HG03159 (cell line): Measurements from ENCODE around the gene SRM.
A peak's percentile ranks its signal among the peaks of the same experiment; 100 is the strongest.
"Not testable (repeated sequence)": the region's sequence is repeated elsewhere in the genome, so short reads cannot be mapped to it uniquely, and the experiment has no call there.

Experiments
- ATAC-seq: cut with Tn5 transposase; IDR thresholded peaks from one replicate; pipeline ENCODE4 v1.9.1; 2021; ENCODE audit warnings: mild to moderate bottlenecking, moderate library complexity; ENCODE audit not compliant: unreplicated experiment

The SRM gene

DNA sequence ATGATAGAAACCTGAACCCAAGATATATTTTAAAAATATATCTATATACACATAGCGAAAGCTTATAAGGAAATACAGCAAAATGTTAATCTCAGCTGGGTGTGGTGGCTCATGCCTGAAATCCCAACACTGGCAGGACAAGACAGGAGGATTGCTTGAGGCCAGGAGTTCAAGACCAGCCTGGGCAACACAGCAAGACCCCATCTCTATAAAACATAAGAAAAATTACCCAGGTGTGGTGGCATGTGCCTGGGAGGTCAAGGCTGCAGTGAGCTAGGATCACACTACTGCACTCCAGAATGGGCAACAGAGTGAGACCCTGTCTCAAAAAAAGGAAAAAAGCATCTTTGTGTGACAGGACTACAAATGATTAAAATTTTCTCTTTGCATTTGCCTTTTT, 6.0 kb upstream of the SRM start:
- no peak for ATAC-seq

GRCh38 chr1:11064942-11065341, 5.1 kb upstream of the SRM start:
- ATAC-seq = no peak

- ATAC-seq = not testable (repeated sequence)
Measured at GRCh38 chr1:11063937-11064537, 4.2 kb upstream of the SRM start.

DNA sequence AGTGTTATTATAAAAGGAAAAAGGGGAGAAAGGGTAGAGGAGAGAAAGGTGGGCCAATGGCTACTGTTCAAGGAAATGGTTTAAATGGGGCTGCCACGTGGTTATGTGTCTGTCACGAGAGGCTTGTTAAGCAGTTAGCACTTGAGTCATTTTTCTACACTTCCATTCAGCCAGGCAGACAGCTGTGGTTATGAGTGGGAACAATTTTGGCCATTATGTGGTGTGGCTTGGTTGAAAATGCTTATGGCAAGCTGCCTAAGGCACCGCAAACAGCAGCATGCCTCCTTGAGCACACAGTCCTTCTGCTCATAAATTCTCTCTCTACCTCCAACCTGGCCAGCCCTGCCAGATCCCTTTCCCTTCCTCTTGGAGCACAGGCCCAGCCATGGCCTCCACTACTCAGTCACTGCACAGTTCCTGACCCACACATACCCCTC, 3.2 kb upstream of the SRM start:
- no peak for ATAC-seq

DNA sequence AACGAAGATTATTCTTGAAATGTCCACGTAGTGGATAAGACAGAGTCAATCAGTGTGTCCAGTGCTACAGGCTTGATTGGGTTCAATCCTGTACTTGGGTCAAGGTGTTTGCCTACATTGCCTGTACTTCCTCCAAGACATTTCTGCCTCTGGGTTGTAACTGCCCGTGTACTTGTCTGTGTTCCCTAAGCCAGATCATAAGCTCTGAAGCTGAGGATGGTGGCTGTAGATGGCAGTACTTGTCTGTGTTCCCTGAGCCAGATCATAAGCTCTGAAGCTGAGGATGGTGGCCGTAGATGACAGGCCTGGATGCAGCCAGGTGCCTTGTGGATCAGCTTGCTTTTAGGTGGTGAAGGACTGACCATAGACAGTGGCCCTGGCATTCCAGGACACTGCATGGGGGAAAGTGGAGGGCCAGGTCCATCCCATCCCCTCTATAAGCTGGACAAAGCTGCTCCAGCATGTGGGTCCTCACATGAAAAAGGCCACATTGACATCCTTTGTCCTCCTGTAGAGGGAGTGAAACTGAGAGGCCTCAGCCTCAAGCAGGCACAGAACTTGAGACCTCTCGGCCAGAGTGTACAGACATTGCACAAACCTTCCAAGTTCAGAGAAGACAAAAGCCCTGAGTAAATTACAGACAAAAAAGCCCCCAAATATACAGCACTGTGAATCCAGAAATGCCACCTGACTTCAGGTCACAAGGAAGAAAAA, 2.0 kb upstream of the SRM start:
- no peak for ATAC-seq

GRCh38 chr1:11059155-11059967, 457 bp downstream of the SRM start:
- peak; percentile 22 for ATAC-seq

GRCh38 chr1:11058595-11059154, 1.1 kb downstream of the SRM start:
- no peak for ATAC-seq

DNA sequence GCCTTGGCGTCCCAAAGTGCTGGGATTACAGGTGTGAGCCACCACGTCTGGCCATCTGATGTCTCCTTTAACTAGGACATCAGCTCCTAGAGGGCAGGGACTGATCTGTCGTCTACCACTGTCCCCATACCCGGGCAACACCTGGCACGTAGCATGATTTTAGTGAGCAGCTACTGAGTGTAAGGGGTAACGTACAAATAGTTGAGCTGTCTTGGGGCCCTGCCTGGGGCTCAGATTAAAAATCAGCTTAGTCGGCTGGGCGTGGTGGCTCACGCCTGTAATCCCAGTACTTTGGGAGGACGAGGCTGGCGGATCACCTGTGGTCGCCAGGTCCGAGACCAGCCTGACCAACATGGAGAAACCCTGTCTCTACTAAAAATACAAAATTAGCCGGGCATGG, 1.8 kb downstream of the SRM start:
- no peak for ATAC-seq

DNA sequence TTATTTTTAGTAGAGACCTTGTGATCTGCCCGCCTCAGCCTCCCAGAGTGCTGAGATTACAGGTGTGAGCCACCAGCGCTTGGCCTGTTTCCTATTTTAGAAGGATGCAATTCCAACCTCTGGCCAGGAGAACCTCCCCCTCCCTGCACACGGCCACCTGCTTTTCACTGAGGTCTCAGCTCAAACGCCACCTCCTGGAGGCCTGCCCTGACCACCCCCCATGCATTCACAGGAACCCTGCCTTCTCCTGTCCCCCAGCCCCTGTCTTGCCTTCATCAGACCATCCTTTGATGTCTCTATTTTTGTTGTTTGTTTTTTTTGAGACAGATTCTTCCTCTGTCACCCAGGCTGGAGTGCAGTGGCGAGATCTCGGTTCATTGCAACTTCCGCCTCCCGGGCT, 2.3 kb downstream of the SRM start:
- ATAC-seq = no peak

DNA sequence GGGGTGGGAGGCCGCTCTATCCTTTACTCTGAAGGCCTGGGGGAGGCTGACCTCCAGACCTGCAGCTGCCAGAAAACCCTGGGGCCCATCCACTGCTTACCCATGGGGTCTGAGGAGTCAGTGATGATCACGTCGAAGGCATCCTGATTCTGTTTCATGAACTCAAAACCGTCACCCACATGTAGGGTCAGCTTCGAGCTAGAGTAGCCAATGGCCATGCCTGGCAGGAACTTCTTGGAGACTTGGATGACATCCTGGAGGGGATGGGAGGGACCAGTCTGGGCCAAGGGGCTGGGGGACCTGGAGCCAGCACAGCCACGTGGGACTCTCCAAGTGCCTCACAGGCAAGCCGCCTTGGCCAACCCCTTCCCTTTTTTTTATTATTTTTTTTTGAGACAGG, 3.3 kb downstream of the SRM start:
- no peak for ATAC-seq

- no peak for ATAC-seq
Measured at GRCh38 chr1:11055676-11056075, 4.1 kb downstream of the SRM start.

DNA sequence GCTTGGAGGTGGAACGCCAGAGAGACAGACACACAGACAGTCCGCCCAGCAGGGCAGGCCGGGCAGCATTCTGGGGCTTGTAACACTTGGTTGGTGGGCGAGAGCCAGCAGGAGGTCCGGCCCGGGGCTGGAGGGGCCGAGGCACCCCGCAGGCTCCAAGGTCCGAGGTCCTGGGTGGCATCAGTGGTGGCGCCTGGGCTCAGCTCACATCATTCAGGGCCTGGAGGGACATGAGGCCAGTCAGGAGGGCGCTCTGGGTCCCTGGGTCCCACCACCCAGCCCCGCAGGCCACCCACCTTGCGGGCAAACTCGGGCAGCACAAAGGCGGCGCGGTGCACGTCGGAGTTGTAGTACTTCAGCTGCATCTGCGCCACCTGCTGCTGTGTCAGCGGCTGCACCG, 5.2 kb downstream of the SRM start:
- ATAC-seq = no peak

GRCh38 chr1:11054181-11054580, 5.6 kb downstream of the SRM start:
- ATAC-seq = no peak

GRCh38 chr1:11053758-11054137, 6.1 kb downstream of the SRM start:
- no peak for ATAC-seq

DNA sequence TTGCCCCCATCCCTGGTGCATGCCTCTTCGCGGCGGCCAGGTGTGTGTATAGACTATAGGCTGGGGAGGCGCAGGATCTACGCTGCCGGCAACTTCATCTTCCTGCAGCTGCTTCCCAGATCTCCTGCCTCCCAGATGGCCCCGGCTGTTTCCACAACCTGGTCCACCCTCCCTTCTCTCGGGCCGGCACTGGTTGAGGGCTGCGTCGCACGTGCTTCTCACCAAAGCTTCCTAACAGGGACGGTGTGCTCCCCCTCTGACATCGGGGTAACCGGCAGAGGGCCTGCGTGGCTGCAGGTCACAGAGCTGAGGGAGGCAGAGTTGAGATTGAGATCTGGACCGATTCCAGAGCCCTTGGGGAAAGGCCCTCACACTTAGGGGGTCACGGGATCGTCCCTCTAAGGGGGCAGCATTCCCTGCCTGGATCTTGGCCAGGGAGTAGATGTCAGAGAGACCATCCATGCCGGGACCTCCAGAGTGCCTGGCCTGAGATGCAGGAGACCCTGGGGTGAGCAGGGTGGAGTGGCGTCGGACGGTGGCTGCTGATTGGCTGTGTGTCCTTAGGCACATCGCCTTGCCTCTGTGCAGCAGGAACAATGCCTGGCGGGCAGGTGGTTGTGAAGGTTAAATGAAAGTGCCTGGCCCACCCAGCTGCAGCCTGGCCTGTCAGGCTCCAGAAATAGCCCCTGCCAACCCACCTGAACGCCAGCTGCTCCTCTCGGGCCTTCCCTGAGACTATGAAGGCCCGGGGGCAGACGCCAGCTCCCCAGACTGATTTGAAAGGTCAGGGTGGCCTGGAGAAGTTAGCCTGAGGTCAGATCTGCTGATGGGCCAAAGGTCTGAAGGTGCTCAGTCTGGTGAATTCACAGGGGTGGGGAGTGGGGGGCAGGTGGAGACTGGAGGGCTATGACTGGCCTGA, 6.7 kb downstream of the SRM start:
- ATAC-seq = no peak

- no peak for ATAC-seq
Measured at GRCh38 chr1:11051781-11052511, 7.9 kb downstream of the SRM start.

- not testable (repeated sequence) for ATAC-seq
Measured at GRCh38 chr1:11051121-11051520, 8.7 kb downstream of the SRM start.

GRCh38 chr1:11046625-11047365, 13.0 kb downstream of the SRM start, which contains the start of gene MASP2:
Gene MASP2, minus strand, starts transcription at chr1:11047239. Its CDS starts 32 bp downstream, at chr1:11047207.
- no peak for ATAC-seq

DNA sequence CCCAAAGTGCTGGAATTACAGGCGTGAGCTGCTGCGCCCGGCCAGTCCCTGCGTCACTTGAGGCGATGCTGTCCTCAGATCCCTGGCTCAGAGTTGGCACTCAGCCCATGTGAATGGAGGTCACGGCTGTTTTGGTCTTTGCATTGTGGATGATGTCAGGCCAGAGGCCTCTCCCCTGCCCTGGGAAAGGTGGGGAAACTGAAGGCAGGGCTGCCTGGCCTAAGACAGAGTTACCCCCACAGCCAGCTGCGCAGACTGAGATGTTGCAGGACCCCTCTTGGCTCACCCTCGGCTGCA, 13.6 kb downstream of the SRM start:
- no peak for ATAC-seq
